Right cardiac atrium (tissue), 5 donors: ENCODE results near the gene IDH2. TPM values are rescaled to one million over a fixed set of nuclear protein-coding genes. Genes with fewer than 3 reads are reported as not detected.
"Not testable (repeated sequence)": the region's sequence is repeated elsewhere in the genome, so short reads cannot be mapped to it uniquely, and the experiment has no call there.

ENCODE experiments used
- ATAC-seq, 2 donors: fragments of 200-7000 bp; cut with Tn5 transposase; one replicate each; pipeline versions ENCODE4 v1.8.0 to v1.9.1; 2020; ENCODE audit warnings: moderate library complexity in 2 of 2, mild to moderate bottlenecking in 1 of 2
- DNase-seq, 3 donors: peaks; one replicate each; pipeline ENCODE4 v3.0.0-alpha.2; 2020
- H3K27ac ChIP-seq: one replicate; pipeline ENCODE4 v1.5.1; 2013; ENCODE audit warnings: mild to moderate bottlenecking, low read length, control low read depth, moderate library complexity
- H3K27me3 ChIP-seq: one replicate; pipeline ENCODE4 v1.6.1; 2013; ENCODE audit not compliant: control insufficient read depth, insufficient read depth
- H3K4me1 ChIP-seq: one replicate; pipeline ENCODE4 v1.6.1; 2013; ENCODE audit warnings: low read length; ENCODE audit not compliant: control insufficient read depth, insufficient read depth
- H3K4me3 ChIP-seq: one replicate; pipeline ENCODE4 v1.5.1; 2013; ENCODE audit warnings: low read length, control low read depth
- H3K9me3 ChIP-seq: one replicate; pipeline ENCODE4 v1.6.1; 2013; ENCODE audit warnings: low read length; ENCODE audit not compliant: control insufficient read depth
- WGBS: extraction: QIAGEN DNeasy Blood & Tissue Kit; methylation state at CpG from one replicate; pipeline ENCODE4 v1.1.7; 2013; 5-methylcytosine and 5-hydroxymethylcytosine counted together
- intact Hi-C, 4 donors: fragments of 100-400 bp; cut with DNase I; formaldehyde crosslinking; loops; one replicate each; pipeline versions ENCODE4 v1.11.0 to v1.14.0; 2022 to 2023
- polyA plus RNA-seq: library from polyadenylated mRNA; stranded (reverse); fragments of 200-250 nt; gene quantifications from one replicate; pipeline ENCODE4 v1.2.3, GENCODE V29; 2013
- total RNA-seq, 4 donors: library from RNA; stranded (reverse); fragmentation: NEBNext Ultra II Directional; extraction: Animal tissue kit (Norgen Biotek cat#: 25700); gene quantifications; one replicate each; pipeline ENCODE4 v1.2.1, GENCODE V29; 2021
- donor health status: healthy with polysubstance abuse.
- donor health status: DM: no; HTN: yes; CAD: no.
- donor health status: DM: no; HTN: no; CAD: no.
- donor health status: DM: no; HTN: yes; CAD: no; lungs with severe emphysema.
- donor health status: DM: yes; HTN: yes; CAD: no.

IDH2 gene
- total and polyA plus RNA-seq, 5 donors: 203 to 275 (median 237) TPM

GRCh38 chr15:90114451-90114901 lies 12.2 kb upstream of the IDH2 start:
- intact Hi-C loops: no loop called here
- DNase-seq (no peak), ATAC-seq (no peak)
- 71% methylated on average over 2 of the region's 2 CpGs for WGBS
- H3K27me3 ChIP-seq: no peaks in the 10 kb centered on the region
- H3K27ac ChIP-seq: no peak overlapping the region
- H3K4me1 ChIP-seq: no peaks in the 10 kb centered on the region
- no peak overlapping the region for H3K4me3 ChIP-seq
- peaks cover 3% of the 10 kb centered on the region for H3K9me3 ChIP-seq

GRCh38 chr15:90113166-90113565 lies 10.9 kb upstream of the IDH2 start:
- intact Hi-C loops: no loop called here
- 66% methylated on average over 7 of the region's 7 CpGs for WGBS
- DNase-seq (no peak), ATAC-seq (no peak)
- no peak overlapping the region for H3K27ac ChIP-seq
- H3K4me3 ChIP-seq: no peak overlapping the region
- H3K9me3 ChIP-seq: peaks cover 3% of the 10 kb centered on the region
- H3K27me3 ChIP-seq: no peaks in the 10 kb centered on the region
- H3K4me1 ChIP-seq: no peaks in the 10 kb centered on the region

GRCh38 chr15:90109163-90109751 lies 7.0 kb upstream of the IDH2 start:
- H3K9me3 ChIP-seq, H3K4me1 ChIP-seq, H3K27ac ChIP-seq, intact Hi-C loops, DNase-seq, H3K27me3 ChIP-seq, H3K4me3 ChIP-seq, ATAC-seq: not testable (repeated sequence)
- WGBS: 76% methylated on average over 3 of the region's 3 CpGs

- ATAC-seq, H3K9me3 ChIP-seq, DNase-seq, H3K27ac ChIP-seq, H3K4me1 ChIP-seq, intact Hi-C loops, H3K4me3 ChIP-seq, H3K27me3 ChIP-seq: not testable (repeated sequence)
- WGBS: 89% methylated on average over 5 of the region's 5 CpGs
These were observed 5.8 kb upstream of the IDH2 start for GRCh38 chr15:90108038-90108437.

GRCh38 chr15:90106522-90107117 lies 4.4 kb upstream of the IDH2 start:
- H3K27me3 ChIP-seq: no peaks in the 10 kb centered on the region
- ATAC-seq: peak; percentile 56 to 65
- WGBS: 47% methylated on average over 7 of the region's 7 CpGs
- intact Hi-C loops: no loop called here
- peaks cover 1% of the 10 kb centered on the region for H3K4me1 ChIP-seq
- peak in 2 of 3 donors; percentile 73 to 79 for DNase-seq
- H3K27ac ChIP-seq: peak overlapping the region; percentile 92
- no peak overlapping the region for H3K4me3 ChIP-seq
- H3K9me3 ChIP-seq: no peaks in the 10 kb centered on the region

- Histone ChIP-seq H3K4me1 (peaks cover 8% of the 10 kb centered on the region), H3K27ac (no peak overlapping the region), H3K9me3 (no peaks in the 10 kb centered on the region), H3K4me3 (no peak overlapping the region), H3K27me3 (no peaks in the 10 kb centered on the region)
- WGBS: 75% methylated on average over 7 of the region's 7 CpGs
- ATAC-seq (no peak), DNase-seq (no peak)
- intact Hi-C loops: no loop called here
These were observed 3.3 kb upstream of the IDH2 start for GRCh38 chr15:90105521-90105920.

GRCh38 chr15:90104551-90104950 lies 2.3 kb upstream of the IDH2 start:
- Histone ChIP-seq H3K4me3 (no peak overlapping the region), H3K27ac (peak overlapping the region; percentile 54), H3K9me3 (no peaks in the 10 kb centered on the region), H3K27me3 (no peaks in the 10 kb centered on the region), H3K4me1 (peaks cover 10% of the 10 kb centered on the region)
- DNase-seq (no peak), ATAC-seq (no peak)
- 76% methylated on average over 4 of the region's 4 CpGs for WGBS
- intact Hi-C loops: no loop called here

- intact Hi-C loops: no loop called here
- no peak for ATAC-seq
These were observed 1.5 kb upstream of the IDH2 start for GRCh38 chr15:90103701-90104329.

GRCh38 chr15:90101130-90101968 lies 919 bp downstream of the IDH2 start:
- peak; percentile 61 to 86 (median 85) for DNase-seq
- H3K27me3 ChIP-seq: no peaks in the 10 kb centered on the region
- intact Hi-C loops: no loop called here
- peak; percentile 30 to 32 for ATAC-seq
- no peaks in the 10 kb centered on the region for H3K9me3 ChIP-seq
- H3K4me3 ChIP-seq: peak overlapping the region; percentile 76
- H3K27ac ChIP-seq: peak overlapping the region; percentile 85
- peaks cover 13% of the 10 kb centered on the region for H3K4me1 ChIP-seq
- WGBS: 5% methylated on average over 40 of the region's 40 CpGs

More at GRCh38 chr15:90103701-90104329, 1.5 kb upstream of the IDH2 start:
- no peaks in the 10 kb centered on the region for H3K27me3 ChIP-seq
- WGBS: 90% methylated on average over 5 of the region's 5 CpGs
- no peak for DNase-seq
- no peak overlapping the region for H3K4me3 ChIP-seq
- H3K4me1 ChIP-seq: peaks cover 10% of the 10 kb centered on the region
- H3K9me3 ChIP-seq: no peaks in the 10 kb centered on the region
- peak overlapping the region; percentile 54 for H3K27ac ChIP-seq

GRCh38 chr15:90099868-90100831 lies 2.1 kb downstream of the IDH2 start:
- DNase-seq (peak; percentile 63 to 82 (median 73)), ATAC-seq (no peak)
- WGBS: 46% methylated on average over 11 of the region's 11 CpGs
- H3K4me3 ChIP-seq: no peak overlapping the region
- no peaks in the 10 kb centered on the region for H3K9me3 ChIP-seq
- peaks cover 15% of the 10 kb centered on the region for H3K4me1 ChIP-seq
- H3K27me3 ChIP-seq: no peaks in the 10 kb centered on the region
- intact Hi-C loops: no loop called here
- H3K27ac ChIP-seq: peak overlapping the region; percentile 85
